Right lobe of liver (tissue), 4 donors: Measurements from ENCODE around the gene HK1.

Experiments
- CTCF ChIP-seq, 4 donors: fragments of 200-600 bp in 3 of 4; fragments of 450-650 bp in 1 of 4; IDR thresholded peaks; one replicate each; pipeline versions ENCODE4 v1.5.1 to v1.8.0; 2016 to 2022; ENCODE audit warnings: antibody characterized with exemption in 4 of 4, mild to moderate bottlenecking in 2 of 4
- POLR2A ChIP-seq: fragments of 450-650 bp; IDR thresholded peaks from one replicate; pipeline ENCODE4 v1.6.1; 2017; ENCODE audit warnings: antibody characterized with exemption, mild to moderate bottlenecking
- donor health status: DM: no; HTN: no; CAD: no.
- donor health status: DM: no; HTN: no; CAD: no.
- donor health status: DM: no; HTN: yes; CAD: no.

- no peak for TF ChIP-seq CTCF (IDR thresholded peaks at IDR 0.05)
- TF ChIP-seq POLR2A, result no peak
Measured at GRCh38 chr10:69418052-69418752, 139.9 kb downstream of the HK1 start.
